GM19467 (cell line): ENCODE data around the gene HAUS8.
"Not testable (repeated sequence)": the region's sequence is repeated elsewhere in the genome, so short reads cannot be mapped to it uniquely, and the experiment has no call there.

Experiments used
- ATAC-seq: cut with Tn5 transposase; IDR thresholded peaks from one replicate; pipeline ENCODE4 v1.9.1; 2021; ENCODE audit warnings: mild to moderate bottlenecking, moderate library complexity; ENCODE audit not compliant: unreplicated experiment

Gene HAUS8

GRCh38 chr19:17103177-17103576 is 27.9 kb upstream of the HAUS8 start:
- ATAC-seq, result no peak

GRCh38 chr19:17101686-17102628 is 26.7 kb upstream of the HAUS8 start:
- ATAC-seq, result no peak

GRCh38 chr19:17098326-17098725 is 23.1 kb upstream of the HAUS8 start:
- no peak for ATAC-seq

GRCh38 chr19:17097593-17098126 is 22.4 kb upstream of the HAUS8 start:
- ATAC-seq, result no peak

- no peak for ATAC-seq
Observed at GRCh38 chr19:17095141-17095919, 20.1 kb upstream of the HAUS8 start.

- not testable (repeated sequence) for ATAC-seq
Observed at GRCh38 chr19:17094694-17095093, 19.4 kb upstream of the HAUS8 start.

- ATAC-seq, result no peak
Observed at GRCh38 chr19:17092696-17093095, 17.4 kb upstream of the HAUS8 start.

- no peak for ATAC-seq
Observed at GRCh38 chr19:17091758-17092333, 16.6 kb upstream of the HAUS8 start.

GRCh38 chr19:17090583-17090982 is 15.3 kb upstream of the HAUS8 start:
- no peak for ATAC-seq

GRCh38 chr19:17088552-17088951 is 13.3 kb upstream of the HAUS8 start:
- no peak for ATAC-seq

GRCh38 chr19:17086834-17087233 is 11.6 kb upstream of the HAUS8 start:
- ATAC-seq, result no peak

GRCh38 chr19:17086120-17086519 is 10.9 kb upstream of the HAUS8 start:
- ATAC-seq, result no peak

GRCh38 chr19:17081672-17082630 is 6.7 kb upstream of the HAUS8 start:
- no peak for ATAC-seq

- no peak for ATAC-seq
Observed at GRCh38 chr19:17080440-17080801, 5.2 kb upstream of the HAUS8 start.

GRCh38 chr19:17079710-17080439 is 4.6 kb upstream of the HAUS8 start:
- no peak for ATAC-seq

- ATAC-seq, result no peak
Observed at GRCh38 chr19:17078920-17079709, 3.9 kb upstream of the HAUS8 start.

GRCh38 chr19:17078036-17078919 is 3.0 kb upstream of the HAUS8 start:
- ATAC-seq, result no peak
